ENCODE measurements around the gene RAB8B. TPM values are rescaled to one million over a fixed set of nuclear protein-coding genes. Genes with fewer than 3 reads are reported as not detected.

Gene RAB8B
- total and polyA plus RNA-seq, 7 donors: 6.5 to 30.4 (median 21.7) TPM

GRCh38 chr15:63301088-63301487 lies 111.7 kb downstream of the RAB8B start:
- DNase-seq: no peak
- no peaks in the 10 kb centered on the region for H3K9me3 ChIP-seq
- no peak overlapping the region for H3K4me3 ChIP-seq
- no peak overlapping the region for H3K27ac ChIP-seq
- intact Hi-C loops (cut with DNase I): no loop called here
- WGBS, 2 donors: 86 to 88% methylated on average over 1 of the region's 1 CpG
- H3K27me3 ChIP-seq: no peaks in the 10 kb centered on the region
- H3K4me1 ChIP-seq: no peaks in the 10 kb centered on the region
- H3K36me3 ChIP-seq: peaks cover 0 to 64% (median 18%) of the 10 kb centered on the region in 4 donors
- TF ChIP-seq POLR2AphosphoS5 (IDR thresholded peaks at IDR 0.05) (no peak), EP300 (IDR thresholded peaks at IDR 0.05) (no peak), POLR2A (IDR thresholded peaks at IDR 0.05) (no peak), CTCF (IDR thresholded peaks at IDR 0.05) (no peak)

- H3K9me3 ChIP-seq: no peaks in the 10 kb centered on the region
- H3K4me3 ChIP-seq: no peak overlapping the region
- intact Hi-C loops (cut with DNase I): no loop called here
- DNase-seq: no peak
- H3K27me3 ChIP-seq: no peaks in the 10 kb centered on the region
- TF ChIP-seq CTCF (IDR thresholded peaks at IDR 0.05) (no peak), POLR2A (IDR thresholded peaks at IDR 0.05) (no peak), EP300 (IDR thresholded peaks at IDR 0.05) (no peak), POLR2AphosphoS5 (IDR thresholded peaks at IDR 0.05) (no peak)
- WGBS, 2 donors: 96 to 97% methylated on average over 5 of the region's 5 CpGs
- no peaks in the 10 kb centered on the region for H3K4me1 ChIP-seq
- H3K27ac ChIP-seq: no peak overlapping the region
- peaks cover 0 to 55% (median 18%) of the 10 kb centered on the region in 4 donors for H3K36me3 ChIP-seq
Measured at GRCh38 chr15:63305260-63305659, 115.9 kb downstream of the RAB8B start.

- Histone ChIP-seq H3K4me3 (no peak overlapping the region), H3K27me3 (no peaks in the 10 kb centered on the region), H3K27ac (no peak overlapping the region), H3K4me1 (no peaks in the 10 kb centered on the region), H3K36me3 (peaks cover 0 to 47% (median 18%) of the 10 kb centered on the region in 4 donors), H3K9me3 (no peaks in the 10 kb centered on the region)
- TF ChIP-seq EP300 (IDR thresholded peaks at IDR 0.05) (no peak), POLR2A (IDR thresholded peaks at IDR 0.05) (no peak), CTCF (IDR thresholded peaks at IDR 0.05) (no peak), POLR2AphosphoS5 (IDR thresholded peaks at IDR 0.05) (no peak)
- WGBS, 2 donors: 47 to 77% methylated on average over 5 of the region's 5 CpGs
- DNase-seq: no peak
- intact Hi-C loops (cut with DNase I): no loop called here
Measured at GRCh38 chr15:63306492-63307073, 117.2 kb downstream of the RAB8B start.

- no peaks in the 10 kb centered on the region for H3K27me3 ChIP-seq
- DNase-seq: no peak
- H3K27ac ChIP-seq: no peak overlapping the region
- intact Hi-C loops (cut with DNase I): no loop called here
- H3K4me3 ChIP-seq: no peak overlapping the region
- peaks cover 0 to 28% (median 11%) of the 10 kb centered on the region in 4 donors for H3K36me3 ChIP-seq
- H3K9me3 ChIP-seq: no peaks in the 10 kb centered on the region
- H3K4me1 ChIP-seq: no peaks in the 10 kb centered on the region
- no peak for TF ChIP-seq EP300 (IDR thresholded peaks at IDR 0.05)
- TF ChIP-seq POLR2A (IDR thresholded peaks at IDR 0.05): no peak
- TF ChIP-seq CTCF (IDR thresholded peaks at IDR 0.05): no peak
- TF ChIP-seq POLR2AphosphoS5 (IDR thresholded peaks at IDR 0.05): no peak
- WGBS, 2 donors: 69 to 80% methylated on average over 4 of the region's 4 CpGs
Measured at GRCh38 chr15:63308491-63308890, 119.1 kb downstream of the RAB8B start.

- no peaks in the 10 kb centered on the region for H3K4me1 ChIP-seq
- DNase-seq: no peak
- no peak overlapping the region for H3K4me3 ChIP-seq
- H3K36me3 ChIP-seq: peaks cover 0 to 26% (median 10%) of the 10 kb centered on the region in 4 donors
- TF ChIP-seq EP300 (IDR thresholded peaks at IDR 0.05): no peak
- no peak for TF ChIP-seq POLR2A (IDR thresholded peaks at IDR 0.05)
- TF ChIP-seq POLR2AphosphoS5 (IDR thresholded peaks at IDR 0.05): no peak
- no peak for TF ChIP-seq CTCF (IDR thresholded peaks at IDR 0.05)
- H3K27ac ChIP-seq: no peak overlapping the region
- WGBS, 2 donors: 18 to 59% methylated on average over 2 of the region's 2 CpGs
- no peaks in the 10 kb centered on the region for H3K9me3 ChIP-seq
- H3K27me3 ChIP-seq: no peaks in the 10 kb centered on the region
- intact Hi-C loops (cut with DNase I): no loop called here
Measured at GRCh38 chr15:63308947-63309346, 119.5 kb downstream of the RAB8B start.
